ENCODE results near the gene HEBP2.

GRCh38 chr6:138439546-138439945 lies 35.5 kb downstream of the HEBP2 start:
- no peak for TF ChIP-seq CTCF (IDR thresholded peaks at IDR 0.05)
- TF ChIP-seq POLR2A (IDR thresholded peaks at IDR 0.05), result no peak

Measured in lower leg skin (tissue), 3 donors.